Activated B cell treated with CpG ODN at 0.5 μM for 24 hours (primary cell): ENCODE measurements around the gene S100A7. TPM values are rescaled to one million over a fixed set of nuclear protein-coding genes. Genes with fewer than 3 reads are reported as not detected.
"Not testable (repeated sequence)": the region's sequence is repeated elsewhere in the genome, so short reads cannot be mapped to it uniquely, and the experiment has no call there.

ENCODE experiments used
- ATAC-seq: fragments of 200-7000 bp; cut with Tn5 transposase; one replicate; pipeline ENCODE4 v1.10.0; 2021; ENCODE audit warnings: low read depth, mild to moderate bottlenecking, moderate library complexity
- CTCF ChIA-PET: fragments of 350-600 bp; sonication (Branson Sonifier 250); formaldehyde crosslinking; loops from one replicate; lab custom pipeline; 2021; ENCODE audit warnings: antibody characterized with exemption; lab: Charles Lee
- POLR2A ChIA-PET: fragments of 350-600 bp; sonication (Branson Sonifier 250); formaldehyde crosslinking; loops from one replicate; lab custom pipeline; 2021; ENCODE audit warnings: antibody characterized with exemption; lab: Charles Lee
- DNase-seq: peaks from one replicate; pipeline ENCODE4 v3.0.0; 2022
- H3K27ac Mint-ChIP-seq: one replicate; pipeline ENCODE4 v1.8.0; 2020; ENCODE audit warnings: mixed read lengths
- H3K27me3 Mint-ChIP-seq: one replicate; pipeline ENCODE4 v1.8.0; 2021; ENCODE audit warnings: mixed read lengths
- H3K36me3 Mint-ChIP-seq: one replicate; pipeline ENCODE4 v1.8.0; 2021; ENCODE audit warnings: low read depth, mixed read lengths
- H3K4me1 Mint-ChIP-seq: one replicate; pipeline ENCODE4 v1.8.0; 2021; ENCODE audit warnings: mixed read lengths
- H3K4me3 Mint-ChIP-seq: one replicate; pipeline ENCODE4 v1.8.0; 2020; ENCODE audit warnings: mild to moderate bottlenecking, mixed read lengths
- H3K9me3 Mint-ChIP-seq: one replicate; pipeline ENCODE4 v1.8.0; 2020; ENCODE audit warnings: mixed read lengths
- intact Hi-C: fragments of 100-400 bp; cut with micrococcal nuclease; formaldehyde crosslinking; loops from one replicate; pipeline ENCODE4 v1.15.1; 2024
- total RNA-seq: library from RNA; stranded (reverse); gene quantifications from 2 replicates; pipeline ENCODE4 v1.2.3, GENCODE V29; 2022
- TF ChIP-seq, protein P1 (sequence below): fragments of 200-600 bp; IDR thresholded peaks from one replicate; pipeline ENCODE4 v1.8.0; 2022; ENCODE audit warnings: antibody characterized with exemption, mild to moderate bottlenecking

The S100A7 gene
- total RNA-seq, 1 donor from 2014 or later: not detected

- no peaks in the 10 kb centered on the region for H3K4me1 Mint-ChIP-seq
- CTCF ChIA-PET: no interaction called here
- H3K27me3 Mint-ChIP-seq: peaks cover 35% of the 10 kb centered on the region
- POLR2A ChIA-PET: no interaction called here
- H3K9me3 Mint-ChIP-seq: no peaks in the 10 kb centered on the region
- TF ChIP-seq, protein P1, sequence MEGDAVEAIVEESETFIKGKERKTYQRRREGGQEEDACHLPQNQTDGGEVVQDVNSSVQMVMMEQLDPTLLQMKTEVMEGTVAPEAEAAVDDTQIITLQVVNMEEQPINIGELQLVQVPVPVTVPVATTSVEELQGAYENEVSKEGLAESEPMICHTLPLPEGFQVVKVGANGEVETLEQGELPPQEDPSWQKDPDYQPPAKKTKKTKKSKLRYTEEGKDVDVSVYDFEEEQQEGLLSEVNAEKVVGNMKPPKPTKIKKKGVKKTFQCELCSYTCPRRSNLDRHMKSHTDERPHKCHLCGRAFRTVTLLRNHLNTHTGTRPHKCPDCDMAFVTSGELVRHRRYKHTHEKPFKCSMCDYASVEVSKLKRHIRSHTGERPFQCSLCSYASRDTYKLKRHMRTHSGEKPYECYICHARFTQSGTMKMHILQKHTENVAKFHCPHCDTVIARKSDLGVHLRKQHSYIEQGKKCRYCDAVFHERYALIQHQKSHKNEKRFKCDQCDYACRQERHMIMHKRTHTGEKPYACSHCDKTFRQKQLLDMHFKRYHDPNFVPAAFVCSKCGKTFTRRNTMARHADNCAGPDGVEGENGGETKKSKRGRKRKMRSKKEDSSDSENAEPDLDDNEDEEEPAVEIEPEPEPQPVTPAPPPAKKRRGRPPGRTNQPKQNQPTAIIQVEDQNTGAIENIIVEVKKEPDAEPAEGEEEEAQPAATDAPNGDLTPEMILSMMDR: no peak
- no peak for DNase-seq
- no peak overlapping the region for H3K4me3 Mint-ChIP-seq
- H3K27ac Mint-ChIP-seq: no peak overlapping the region
- no peaks in the 10 kb centered on the region for H3K36me3 Mint-ChIP-seq
- no peak for ATAC-seq
- intact Hi-C loops: no loop called here
Measured at GRCh38 chr1:153428791-153429190, 31.7 kb downstream of the S100A7 start.

DNA sequence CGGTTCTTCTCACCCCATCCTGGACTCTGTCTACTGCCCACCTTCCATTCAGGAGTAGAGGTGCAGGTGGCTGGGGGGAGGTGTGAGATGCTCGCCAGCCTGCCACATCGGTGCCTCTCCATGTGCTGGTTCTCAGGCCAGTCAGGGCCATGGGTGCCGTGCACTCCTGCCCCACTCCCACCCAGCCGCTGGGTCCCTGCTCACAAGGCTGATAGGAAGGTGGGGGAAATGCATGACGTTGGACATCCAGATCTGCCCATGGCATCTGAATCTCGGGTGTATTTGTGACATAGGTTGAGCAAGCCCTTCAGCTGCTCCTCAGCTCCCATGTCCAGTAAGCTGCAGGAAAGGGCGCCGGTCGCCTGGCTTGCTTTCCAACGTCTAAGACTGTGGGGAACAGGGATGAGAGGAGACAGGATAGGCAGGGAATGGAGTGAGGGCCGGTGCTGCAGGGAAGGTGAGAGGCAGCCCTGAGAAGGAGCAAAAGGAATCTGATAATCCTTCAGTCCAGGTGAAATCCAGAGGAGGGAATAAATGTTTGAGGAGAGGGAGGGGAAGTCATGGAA lies 32.3 kb downstream of the S100A7 start:
- H3K4me1 Mint-ChIP-seq: no peaks in the 10 kb centered on the region
- DNase-seq (no peak), ATAC-seq (no peak)
- ChIA-PET CTCF (no interaction called here), POLR2A (no interaction called here)
- H3K27ac Mint-ChIP-seq: no peak overlapping the region
- H3K9me3 Mint-ChIP-seq: no peaks in the 10 kb centered on the region
- H3K4me3 Mint-ChIP-seq: no peak overlapping the region
- TF ChIP-seq, protein P1: no peak
- H3K27me3 Mint-ChIP-seq: peaks cover 28% of the 10 kb centered on the region
- H3K36me3 Mint-ChIP-seq: no peaks in the 10 kb centered on the region
- intact Hi-C loops: no loop called here

- ATAC-seq (no peak), DNase-seq (no peak)
- H3K9me3 Mint-ChIP-seq: no peaks in the 10 kb centered on the region
- ChIA-PET CTCF (no interaction called here), POLR2A (no interaction called here)
- no peak overlapping the region for H3K27ac Mint-ChIP-seq
- TF ChIP-seq, protein P1: no peak
- H3K4me3 Mint-ChIP-seq: no peak overlapping the region
- H3K4me1 Mint-ChIP-seq: no peaks in the 10 kb centered on the region
- H3K36me3 Mint-ChIP-seq: no peaks in the 10 kb centered on the region
- intact Hi-C loops: no loop called here
- H3K27me3 Mint-ChIP-seq: peaks cover 27% of the 10 kb centered on the region
Measured at GRCh38 chr1:153426809-153427208, 33.6 kb downstream of the S100A7 start.

DNA sequence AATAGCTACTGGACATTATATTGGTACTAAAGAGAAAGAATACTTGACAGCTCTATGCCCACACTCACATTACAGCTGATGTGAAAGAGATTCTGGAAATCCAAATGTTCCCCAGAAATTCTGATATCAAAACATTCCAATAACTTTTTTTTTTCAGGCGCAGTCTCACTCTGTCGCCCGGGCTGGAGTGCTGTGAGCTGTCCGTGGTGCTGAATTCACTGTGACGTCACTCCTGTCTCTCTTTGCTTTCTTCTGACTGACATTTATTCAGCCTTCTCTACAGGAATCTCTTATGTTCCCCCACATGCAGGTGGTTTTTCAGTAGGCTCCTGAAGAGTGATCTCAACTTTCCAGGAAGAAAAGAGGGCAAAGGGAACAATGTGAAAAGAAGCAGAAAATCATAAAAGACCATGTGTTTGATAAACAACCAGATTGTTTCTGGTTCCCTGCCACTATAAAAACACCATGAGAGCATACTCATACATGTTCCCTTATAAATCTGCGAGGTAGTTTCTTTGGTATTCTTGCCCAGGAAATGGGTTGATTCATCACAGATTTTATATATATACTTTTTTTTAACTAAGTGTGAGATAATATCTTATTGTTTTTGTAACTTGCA lies 37.9 kb downstream of the S100A7 start:
- Mint-ChIP-seq H3K36me3 (no peaks in the 10 kb centered on the region), H3K27me3 (peaks cover 33% of the 10 kb centered on the region), H3K27ac (no peak overlapping the region), H3K4me3 (no peak overlapping the region), H3K9me3 (no peaks in the 10 kb centered on the region), H3K4me1 (no peaks in the 10 kb centered on the region)
- ChIA-PET POLR2A (no interaction called here), CTCF (no interaction called here)
- ATAC-seq: no peak
- DNase-seq: peak; percentile 31
- TF ChIP-seq, protein P1: no peak
- intact Hi-C loops: no loop called here

GRCh38 chr1:153420306-153420705 lies 40.1 kb downstream of the S100A7 start:
- H3K27me3 Mint-ChIP-seq: peaks cover 22% of the 10 kb centered on the region
- no peak for DNase-seq
- intact Hi-C loops: no loop called here
- H3K36me3 Mint-ChIP-seq: no peaks in the 10 kb centered on the region
- no peak overlapping the region for H3K4me3 Mint-ChIP-seq
- H3K27ac Mint-ChIP-seq: no peak overlapping the region
- no peaks in the 10 kb centered on the region for H3K9me3 Mint-ChIP-seq
- TF ChIP-seq, protein P1: no peak
- ATAC-seq: no peak
- ChIA-PET POLR2A (no interaction called here), CTCF (no interaction called here)
- H3K4me1 Mint-ChIP-seq: no peaks in the 10 kb centered on the region

DNA sequence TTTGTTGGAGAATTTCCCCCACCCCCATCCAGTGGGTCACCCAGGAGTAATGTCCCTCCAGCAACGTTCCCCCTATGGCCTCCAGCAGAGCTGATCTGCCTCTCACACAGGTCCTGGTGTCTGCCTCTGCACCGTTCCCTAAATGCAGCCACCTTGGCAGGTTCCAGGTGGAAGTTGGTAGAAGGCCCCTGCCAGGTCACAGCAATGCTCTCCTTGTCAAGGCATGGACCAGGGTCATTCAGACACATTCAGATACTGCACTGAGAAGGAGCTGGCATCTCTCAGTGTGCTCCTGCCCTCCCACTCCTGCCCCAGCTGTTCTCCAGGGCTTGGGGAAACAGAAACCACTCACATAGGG lies 41.0 kb downstream of the S100A7 start:
- H3K4me3 Mint-ChIP-seq, H3K4me1 Mint-ChIP-seq, DNase-seq, H3K36me3 Mint-ChIP-seq, CTCF ChIA-PET, H3K9me3 Mint-ChIP-seq, intact Hi-C loops, POLR2A ChIA-PET, H3K27ac Mint-ChIP-seq, ATAC-seq: not testable (repeated sequence)
- peaks cover 15% of the 10 kb centered on the region for H3K27me3 Mint-ChIP-seq

DNA sequence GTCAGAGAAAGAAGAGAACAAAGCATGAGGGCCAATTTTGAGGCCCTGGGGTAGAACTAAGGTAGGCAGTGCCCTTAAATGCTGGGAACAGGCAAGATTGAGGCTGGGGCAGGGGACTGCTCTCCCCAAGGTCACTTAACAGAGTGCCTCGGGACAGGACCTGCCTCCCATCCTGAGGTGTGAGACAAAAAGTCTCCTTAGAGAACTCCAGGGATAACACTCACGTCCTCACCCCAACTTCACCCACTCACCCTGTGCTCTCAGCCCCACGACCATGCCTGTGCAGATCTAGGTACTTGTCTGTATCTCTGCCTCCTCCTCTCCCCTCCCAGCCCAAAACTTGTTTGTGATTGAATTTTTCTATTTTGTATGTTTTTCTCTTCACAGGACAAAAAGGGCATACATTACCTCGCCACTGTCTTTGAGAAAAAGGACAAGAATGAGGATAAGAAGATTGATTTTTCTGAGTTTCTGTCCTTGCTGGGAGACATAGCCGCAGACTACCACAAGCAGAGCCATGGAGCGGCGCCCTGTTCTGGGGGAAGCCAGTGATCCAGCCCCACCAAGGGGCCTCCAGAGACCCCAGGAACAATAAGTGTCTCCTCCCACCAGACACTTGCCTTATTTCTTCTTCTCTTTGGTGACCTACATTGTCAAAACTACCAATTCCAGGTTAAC lies 41.6 kb downstream of the S100A7 start:
- H3K36me3 Mint-ChIP-seq, DNase-seq, H3K27ac Mint-ChIP-seq, ATAC-seq, CTCF ChIA-PET, H3K4me1 Mint-ChIP-seq, H3K9me3 Mint-ChIP-seq, POLR2A ChIA-PET, intact Hi-C loops, H3K4me3 Mint-ChIP-seq: not testable (repeated sequence)
- peaks cover 15% of the 10 kb centered on the region for H3K27me3 Mint-ChIP-seq
